ENCODE results near the gene SLC22A14.
A peak's percentile ranks its signal among the peaks of the same experiment; 100 is the strongest.

Gene SLC22A14

DNA sequence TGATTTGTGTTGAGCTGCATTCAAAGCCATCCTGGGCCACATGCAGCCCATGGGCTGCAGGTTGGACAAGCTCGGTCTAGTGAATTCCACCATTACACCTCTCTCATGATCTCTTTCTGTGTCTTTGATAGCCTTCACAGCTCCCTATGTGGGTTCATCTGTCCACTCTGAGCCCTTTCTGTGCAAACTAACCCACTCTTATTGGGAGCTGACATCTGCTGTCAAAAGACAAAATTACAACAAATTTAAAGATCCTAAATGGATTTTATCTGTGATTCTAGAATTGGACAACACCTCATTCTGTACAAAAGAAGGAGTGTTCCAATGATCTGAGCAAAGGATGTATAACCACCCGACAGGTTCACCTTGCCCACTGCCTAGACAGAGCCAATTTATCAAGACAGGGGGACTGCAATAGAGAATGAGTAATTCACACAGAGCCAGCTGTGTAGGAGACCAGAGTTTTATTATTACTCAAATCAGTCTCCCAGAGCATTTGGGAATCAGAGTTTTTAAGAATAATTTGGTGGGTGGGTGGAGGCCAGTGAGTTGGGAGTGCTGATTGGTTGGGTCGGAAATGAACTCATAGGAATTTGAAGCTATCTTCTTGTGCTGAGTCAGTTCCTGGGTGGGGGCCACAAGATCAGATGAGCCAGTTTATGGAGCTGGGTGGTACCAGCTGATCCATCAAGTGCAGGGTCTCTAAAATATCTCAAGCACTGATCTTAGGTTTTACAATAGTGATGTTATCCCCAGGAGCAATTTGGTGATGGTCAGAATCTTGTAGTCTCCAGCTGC is 61.9 kb downstream of the SLC22A14 start:
- no peak for DNase-seq (ENCODE audit: low read depth in 2 of 3, low spot score in 1 of 3)

DNA sequence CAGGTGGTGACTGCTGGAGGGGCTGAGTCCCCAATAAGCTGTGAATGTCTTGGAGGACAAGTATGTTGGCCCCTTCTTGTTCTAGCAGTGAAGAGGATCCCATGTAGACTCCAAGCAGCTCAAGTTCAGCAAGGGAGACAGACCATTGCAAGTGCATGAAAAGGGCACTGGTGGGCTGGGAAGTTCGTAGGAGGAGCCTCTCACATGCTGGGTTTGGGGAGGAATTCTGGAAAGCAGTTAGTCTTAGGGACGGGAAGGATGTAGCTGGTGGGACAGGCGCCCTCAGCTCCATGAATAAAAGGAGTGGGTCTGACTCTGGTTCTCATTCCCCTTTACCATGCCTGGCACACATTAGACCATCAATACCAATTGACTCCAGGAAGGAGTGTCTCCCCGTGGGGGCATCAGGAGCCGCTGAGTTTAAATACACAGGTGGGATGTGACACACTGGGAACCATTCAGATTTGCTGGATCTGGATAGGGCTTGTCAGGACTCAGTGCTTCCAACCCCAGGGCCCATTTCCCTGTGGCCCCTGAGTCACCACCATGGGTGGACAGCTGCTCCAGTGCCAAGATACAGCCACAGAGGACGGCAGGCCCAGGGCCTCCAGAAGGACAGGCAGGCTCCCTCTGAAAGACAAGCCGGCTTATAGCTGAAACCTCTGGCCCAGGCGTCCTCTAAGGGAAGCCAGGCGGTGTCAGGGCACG is 63.9 kb downstream of the SLC22A14 start:
- no peak for DNase-seq (ENCODE audit: low read depth in 2 of 3, low spot score in 1 of 3)

DNA sequence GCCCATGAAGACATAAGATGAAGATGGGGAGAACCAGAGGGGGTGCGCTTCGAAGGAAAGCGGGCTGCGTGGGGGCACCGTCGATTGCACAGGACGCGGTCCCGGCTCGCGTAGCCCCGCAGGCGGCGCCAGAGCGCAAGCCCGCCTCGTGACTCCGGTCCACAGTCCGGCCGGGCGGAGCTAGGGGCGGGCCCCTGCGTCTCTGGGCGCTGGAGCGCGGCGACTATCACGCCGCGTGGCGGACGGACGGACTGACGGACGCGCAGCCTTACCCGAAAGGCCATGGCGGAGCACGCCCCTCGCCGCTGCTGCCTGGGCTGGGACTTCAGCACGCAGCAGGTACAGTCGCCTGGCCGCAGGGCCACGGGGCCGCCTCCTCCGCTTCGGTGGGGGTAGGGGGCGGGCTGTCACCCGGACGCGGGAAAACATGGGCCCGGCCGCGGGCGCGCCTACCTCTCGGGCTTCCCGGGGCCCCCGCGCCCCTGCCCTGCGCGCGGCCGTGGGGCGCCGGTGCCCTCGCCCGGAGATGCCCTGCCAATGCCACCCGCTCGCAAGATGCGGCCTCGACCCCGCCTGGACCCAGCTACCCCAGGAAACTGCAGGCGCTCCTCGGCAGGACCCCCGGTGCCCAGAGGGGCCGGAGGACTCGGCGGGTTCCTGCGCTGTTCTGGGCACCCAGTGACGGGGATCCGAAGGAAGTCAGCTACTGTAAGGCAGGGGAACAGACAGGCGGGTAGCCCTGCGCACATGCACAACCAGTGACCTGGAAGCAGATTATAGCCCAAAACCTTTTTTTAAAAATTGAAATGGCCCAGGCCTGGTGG is 64.7 kb downstream of the SLC22A14 start, which contains the start of gene XYLB:
Gene XYLB, plus strand, starts transcription at position 199 of the 824 bp plus-strand sequence. Its CDS starts 84 bp downstream, at position 283.
- peak; percentile 65 to 79 (median 75) for DNase-seq (ENCODE audit: low read depth in 2 of 3, low spot score in 1 of 3)

GRCh38 chr3:38347421-38348200 is 65.5 kb downstream of the SLC22A14 start:
- DNase-seq (ENCODE audit: low read depth in 2 of 3, low spot score in 1 of 3) = no peak

DNA sequence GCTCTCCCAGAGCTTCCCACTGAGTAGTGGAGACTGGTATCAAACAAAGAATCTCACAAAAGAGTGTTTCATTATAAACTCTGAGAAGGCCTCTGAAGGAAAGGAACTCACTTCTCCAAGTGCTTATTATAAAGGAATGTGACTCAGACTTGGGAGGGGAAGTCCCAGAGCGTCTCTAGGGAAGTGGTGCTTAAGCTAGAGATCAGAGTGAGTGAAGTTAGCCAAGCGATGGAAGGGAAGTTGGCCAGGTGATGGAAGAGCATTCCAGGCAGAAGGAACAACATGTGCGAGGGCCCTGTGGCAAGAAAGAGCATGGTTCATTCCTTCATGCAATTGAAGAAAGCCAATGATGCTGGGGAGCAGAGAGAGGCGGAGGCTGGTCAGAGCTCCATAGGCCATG is 66.8 kb downstream of the SLC22A14 start:
- no peak for DNase-seq (ENCODE audit: low read depth in 2 of 3, low spot score in 1 of 3)

DNA sequence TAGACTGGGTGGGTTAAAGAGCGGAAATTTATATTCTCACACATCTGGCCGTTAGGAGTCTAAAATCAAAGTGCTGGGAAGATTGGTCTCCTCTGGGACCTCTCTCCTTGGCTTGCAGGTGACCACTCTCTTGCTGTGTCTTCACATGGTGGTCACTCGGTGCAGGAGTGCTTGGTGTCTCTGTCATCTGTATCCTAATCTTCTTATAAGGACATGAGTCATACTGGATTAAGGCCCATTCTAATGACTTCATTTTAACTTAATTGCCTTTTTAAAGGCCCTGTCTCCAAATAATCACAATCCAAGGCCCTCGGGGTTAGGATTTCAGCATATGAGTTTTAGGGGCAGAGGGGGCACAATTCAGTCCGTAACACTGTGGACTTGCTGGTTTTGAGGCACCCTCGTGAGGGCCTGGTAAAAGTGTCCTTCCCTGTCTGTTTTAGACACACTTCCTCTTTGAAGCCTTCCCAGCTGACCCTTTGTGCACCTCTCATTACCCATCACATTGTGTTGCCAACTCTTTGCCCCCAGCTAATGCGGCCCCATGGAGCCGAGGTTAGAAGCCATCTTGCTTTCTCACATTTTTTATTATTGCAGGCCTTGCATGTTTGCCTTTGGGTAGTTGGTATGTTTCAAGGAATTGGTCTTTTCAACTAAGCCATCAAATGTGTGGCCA is 67.7 kb downstream of the SLC22A14 start:
- no peak for DNase-seq (ENCODE audit: low read depth in 2 of 3, low spot score in 1 of 3)

GRCh38 chr3:38353151-38353550 is 71.1 kb downstream of the SLC22A14 start:
- DNase-seq (ENCODE audit: low read depth in 2 of 3, low spot score in 1 of 3) = no peak

GRCh38 chr3:38354588-38355330 is 72.7 kb downstream of the SLC22A14 start:
- DNase-seq (ENCODE audit: low read depth in 2 of 3, low spot score in 1 of 3) = no peak

- no peak for DNase-seq (ENCODE audit: low read depth in 2 of 3, low spot score in 1 of 3)
Observed at GRCh38 chr3:38359038-38359437, 76.9 kb downstream of the SLC22A14 start.

GRCh38 chr3:38360345-38360744 is 78.3 kb downstream of the SLC22A14 start:
- DNase-seq (ENCODE audit: low read depth in 2 of 3, low spot score in 1 of 3) = no peak

GRCh38 chr3:38361496-38361895 is 79.4 kb downstream of the SLC22A14 start:
- DNase-seq (ENCODE audit: low read depth in 2 of 3, low spot score in 1 of 3) = no peak

GRCh38 chr3:38362825-38363224 is 80.7 kb downstream of the SLC22A14 start:
- no peak for DNase-seq (ENCODE audit: low read depth in 2 of 3, low spot score in 1 of 3)

DNA sequence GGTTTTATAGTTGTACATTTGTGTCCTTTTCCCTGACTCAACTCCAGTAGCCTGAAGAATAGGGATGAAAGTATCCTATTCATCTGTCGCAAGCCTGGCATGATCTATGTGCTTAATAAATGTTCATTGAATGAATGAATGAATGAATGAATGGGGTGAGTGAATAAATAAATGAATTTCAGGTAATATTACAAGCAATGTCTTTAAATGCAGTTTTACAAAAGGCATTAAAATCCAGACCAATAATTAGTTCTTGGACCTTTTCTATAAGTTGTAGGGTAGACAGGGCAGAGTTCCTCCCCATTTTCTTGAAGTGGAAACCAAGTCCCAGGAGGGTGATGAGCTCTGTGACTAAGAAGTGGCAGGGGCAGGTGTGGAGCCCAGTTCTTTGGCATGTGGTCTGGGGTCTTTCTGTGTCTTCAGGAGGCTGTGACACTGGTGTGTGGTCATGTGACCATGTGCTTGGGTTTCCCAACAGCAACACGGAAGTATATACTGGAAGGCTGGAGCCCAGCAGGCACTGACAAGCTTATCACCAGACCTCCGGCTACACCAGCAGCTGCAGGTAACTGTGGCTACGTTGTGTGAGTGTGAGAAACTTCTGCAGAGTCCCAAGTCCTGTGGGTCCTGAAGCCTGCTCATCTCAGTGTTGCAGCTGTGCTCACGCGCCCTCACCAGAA is 82.8 kb downstream of the SLC22A14 start:
- no peak for DNase-seq (ENCODE audit: low read depth in 2 of 3, low spot score in 1 of 3)

GRCh38 chr3:38365469-38366062 is 83.5 kb downstream of the SLC22A14 start:
- no peak for DNase-seq (ENCODE audit: low read depth in 2 of 3, low spot score in 1 of 3)

- no peak for DNase-seq (ENCODE audit: low read depth in 2 of 3, low spot score in 1 of 3)
Observed at GRCh38 chr3:38366082-38366481, 84.0 kb downstream of the SLC22A14 start.

DNA sequence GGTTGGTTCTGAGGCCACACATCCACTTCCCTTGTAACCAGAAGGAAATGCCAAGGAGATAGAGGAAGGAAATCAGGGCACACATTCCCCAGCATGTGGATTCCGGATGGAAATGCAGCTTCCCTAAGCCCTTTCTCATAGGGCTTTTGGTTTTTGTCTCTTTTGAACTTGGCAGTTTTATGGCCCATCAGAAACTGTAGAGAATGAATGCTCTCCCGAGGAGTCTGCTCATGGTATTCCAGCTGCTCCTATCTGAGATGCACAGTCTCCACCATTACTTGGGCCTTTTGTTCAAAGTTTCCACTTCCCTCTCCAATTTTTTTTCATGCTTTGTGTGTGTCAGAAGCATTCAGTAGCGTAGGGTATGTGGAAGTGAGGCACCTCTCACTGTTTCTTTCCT is 85.7 kb downstream of the SLC22A14 start:
- DNase-seq (ENCODE audit: low read depth in 2 of 3, low spot score in 1 of 3) = no peak
